ENCODE measurements around the gene CHRND.

Gene CHRND

GRCh38 chr2:232542715-232543467 is 16.9 kb downstream of the CHRND start:
- no peak overlapping the region for H3K4me3 ChIP-seq (ENCODE audit: low read depth, low read length)
- TF ChIP-seq, protein P1, sequence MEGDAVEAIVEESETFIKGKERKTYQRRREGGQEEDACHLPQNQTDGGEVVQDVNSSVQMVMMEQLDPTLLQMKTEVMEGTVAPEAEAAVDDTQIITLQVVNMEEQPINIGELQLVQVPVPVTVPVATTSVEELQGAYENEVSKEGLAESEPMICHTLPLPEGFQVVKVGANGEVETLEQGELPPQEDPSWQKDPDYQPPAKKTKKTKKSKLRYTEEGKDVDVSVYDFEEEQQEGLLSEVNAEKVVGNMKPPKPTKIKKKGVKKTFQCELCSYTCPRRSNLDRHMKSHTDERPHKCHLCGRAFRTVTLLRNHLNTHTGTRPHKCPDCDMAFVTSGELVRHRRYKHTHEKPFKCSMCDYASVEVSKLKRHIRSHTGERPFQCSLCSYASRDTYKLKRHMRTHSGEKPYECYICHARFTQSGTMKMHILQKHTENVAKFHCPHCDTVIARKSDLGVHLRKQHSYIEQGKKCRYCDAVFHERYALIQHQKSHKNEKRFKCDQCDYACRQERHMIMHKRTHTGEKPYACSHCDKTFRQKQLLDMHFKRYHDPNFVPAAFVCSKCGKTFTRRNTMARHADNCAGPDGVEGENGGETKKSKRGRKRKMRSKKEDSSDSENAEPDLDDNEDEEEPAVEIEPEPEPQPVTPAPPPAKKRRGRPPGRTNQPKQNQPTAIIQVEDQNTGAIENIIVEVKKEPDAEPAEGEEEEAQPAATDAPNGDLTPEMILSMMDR (IDR thresholded peaks at IDR 0.05; ENCODE audit: borderline replicate concordance, insufficient read depth, low read depth, low read length): no peak

GRCh38 chr2:232543491-232543890 is 17.5 kb downstream of the CHRND start:
- TF ChIP-seq, protein P1 (IDR thresholded peaks at IDR 0.05; ENCODE audit: borderline replicate concordance, insufficient read depth, low read depth, low read length): no peak
- H3K4me3 ChIP-seq (ENCODE audit: low read depth, low read length): no peak overlapping the region

GRCh38 chr2:232543928-232544631 is 18.1 kb downstream of the CHRND start:
- H3K4me3 ChIP-seq (ENCODE audit: low read depth, low read length): no peak overlapping the region
- TF ChIP-seq, protein P1 (IDR thresholded peaks at IDR 0.05; ENCODE audit: borderline replicate concordance, insufficient read depth, low read depth, low read length): no peak

DNA sequence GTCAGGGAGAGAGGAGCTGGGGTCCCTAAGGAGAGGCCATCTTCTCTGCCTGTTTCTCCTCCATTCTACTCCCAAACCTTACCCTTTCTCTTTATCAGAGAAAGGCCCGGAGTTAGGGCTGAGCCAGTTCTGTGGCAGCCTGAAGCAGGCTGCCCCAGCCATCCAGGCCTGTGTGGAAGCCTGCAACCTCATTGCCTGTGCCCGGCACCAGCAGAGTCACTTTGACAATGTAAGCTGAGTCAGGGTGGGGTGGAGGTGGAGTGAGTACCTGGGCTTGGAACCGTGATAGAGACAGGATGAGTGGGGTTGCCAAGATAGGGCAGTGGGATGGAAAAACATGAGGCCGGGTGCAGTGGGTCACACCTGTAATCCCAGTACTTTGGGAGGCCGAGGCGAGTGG is 18.7 kb downstream of the CHRND start:
- no peak overlapping the region for H3K4me3 ChIP-seq (ENCODE audit: low read depth, low read length)
- TF ChIP-seq, protein P1 (IDR thresholded peaks at IDR 0.05; ENCODE audit: borderline replicate concordance, insufficient read depth, low read depth, low read length): no peak

- TF ChIP-seq, protein P1 (IDR thresholded peaks at IDR 0.05; ENCODE audit: borderline replicate concordance, insufficient read depth, low read depth, low read length): no peak
These were observed 19.8 kb downstream of the CHRND start for GRCh38 chr2:232545511-232546375.

GRCh38 chr2:232547991-232548390 is 22.0 kb downstream of the CHRND start:
- TF ChIP-seq, protein P1 (IDR thresholded peaks at IDR 0.05; ENCODE audit: borderline replicate concordance, insufficient read depth, low read depth, low read length): no peak
- no peak overlapping the region for H3K4me3 ChIP-seq (ENCODE audit: low read depth, low read length)

More at GRCh38 chr2:232545511-232546375, 19.8 kb downstream of the CHRND start:
- H3K4me3 ChIP-seq (ENCODE audit: low read depth, low read length): no peak overlapping the region

All from GM12875 (cell line).